Uterus (tissue), 4 donors: ENCODE results near the gene CES4A. TPM values are rescaled to one million over a fixed set of nuclear protein-coding genes. Genes with fewer than 3 reads are reported as not detected.

Experiments used
- DNase-seq, 2 donors: peaks; one replicate each; pipeline ENCODE4 v3.0.0-alpha.2; 2019 to 2020
- H3K27ac ChIP-seq, 2 donors: fragments of 200-600 bp; sonication (generic); 1 replicate in 1 of 2; 2 replicates in 1 of 2; pipeline ENCODE4 v1.5.1; 2016 to 2018
- H3K27me3 ChIP-seq, 2 donors: fragments of 200-600 bp; sonication (generic); one replicate each; pipeline ENCODE4 v1.5.1; 2018 to 2019; ENCODE audit warnings: control low read depth in 1 of 2
- H3K36me3 ChIP-seq, 2 donors: fragments of 200-600 bp; sonication (generic); one replicate each; pipeline ENCODE4 v1.5.1; 2019; ENCODE audit warnings: control low read depth in 1 of 2
- H3K4me1 ChIP-seq, 2 donors: fragments of 200-600 bp; sonication (generic); one replicate each; pipeline ENCODE4 v1.5.1; 2018 to 2019; ENCODE audit warnings: control low read depth in 1 of 2
- H3K4me3 ChIP-seq, 2 donors: fragments of 200-600 bp; sonication (generic); 1 replicate in 1 of 2; 2 replicates in 1 of 2; pipeline ENCODE4 v1.5.1; 2018 to 2019; ENCODE audit warnings: mild to moderate bottlenecking in 1 of 2
- H3K9me3 ChIP-seq, 2 donors: fragments of 200-600 bp; sonication (generic); one replicate each; pipeline ENCODE4 v1.5.1; 2019; ENCODE audit warnings: control low read depth in 1 of 2
- CTCF ChIP-seq, 4 experiments: fragments of 200-600 bp in 2 of 4; fragments of 450-650 bp in 2 of 4; sonication (generic) in 2 of 4; IDR thresholded peaks; one replicate each; pipeline ENCODE4 v1.5.1; 2016 to 2019; ENCODE audit warnings: antibody characterized with exemption in 4 of 4, mild to moderate bottlenecking in 2 of 4, moderate library complexity in 1 of 4
- POLR2A ChIP-seq, 2 donors: fragments of 450-650 bp; IDR thresholded peaks; one replicate each; pipeline ENCODE4 v1.6.1; 2016; ENCODE audit warnings: antibody characterized with exemption in 2 of 2, mild to moderate bottlenecking in 1 of 2, moderate library complexity in 1 of 2
- intact Hi-C: fragments of 100-400 bp; cut with DNase I; formaldehyde crosslinking; loops from one replicate; pipeline ENCODE4 v1.15.1; 2023; ENCODE audit warnings: low total_unique reads
- total RNA-seq, 4 donors: library from RNA; depleted of rRNA in 3 of 4; stranded (reverse); fragments of >200 nt in 3 of 4; gene quantifications; one replicate each; pipeline versions ENCODE4 v1.1.0 to v1.2.4, GENCODE V29; 2014 to 2023
- donor health status: DM: yes; HTN: yes; CAD: no.

The CES4A gene
- total RNA-seq, 4 donors from 2014 or later, result 0.29 to 9.6 (median 5.4) TPM

GRCh38 chr16:66958857-66959703, 29.3 kb upstream of the CES4A start:
- H3K27ac ChIP-seq, result no peak overlapping the region
- TF ChIP-seq CTCF (IDR thresholded peaks at IDR 0.05), result no peak
- TF ChIP-seq POLR2A (IDR thresholded peaks at IDR 0.05), result no peak
- H3K4me1 ChIP-seq, result no peaks in the 10 kb centered on the region
- no peak for DNase-seq
- no peak overlapping the region for H3K4me3 ChIP-seq
- no peaks in the 10 kb centered on the region for H3K36me3 ChIP-seq
- no peaks in the 10 kb centered on the region for H3K9me3 ChIP-seq
- intact Hi-C loops, result no loop called here
- H3K27me3 ChIP-seq, result no peaks in the 10 kb centered on the region

- H3K27me3 ChIP-seq, result no peaks in the 10 kb centered on the region
- intact Hi-C loops, result no loop called here
- H3K9me3 ChIP-seq, result no peaks in the 10 kb centered on the region
- TF ChIP-seq POLR2A (IDR thresholded peaks at IDR 0.05) (no peak), CTCF (IDR thresholded peaks at IDR 0.05) (no peak)
- no peaks in the 10 kb centered on the region for H3K4me1 ChIP-seq
- DNase-seq, result no peak
- no peak overlapping the region for H3K4me3 ChIP-seq
- H3K27ac ChIP-seq, result no peak overlapping the region
- H3K36me3 ChIP-seq, result no peaks in the 10 kb centered on the region
Observed at GRCh38 chr16:66959704-66960161, 28.7 kb upstream of the CES4A start.

GRCh38 chr16:66960270-66960669, 28.1 kb upstream of the CES4A start:
- H3K27me3 ChIP-seq, result no peaks in the 10 kb centered on the region
- H3K4me3 ChIP-seq, result no peak overlapping the region
- H3K27ac ChIP-seq, result no peak overlapping the region
- TF ChIP-seq CTCF (IDR thresholded peaks at IDR 0.05), result no peak
- no peak for TF ChIP-seq POLR2A (IDR thresholded peaks at IDR 0.05)
- DNase-seq, result no peak
- H3K36me3 ChIP-seq, result no peaks in the 10 kb centered on the region
- intact Hi-C loops, result no loop called here
- no peaks in the 10 kb centered on the region for H3K9me3 ChIP-seq
- H3K4me1 ChIP-seq, result no peaks in the 10 kb centered on the region

- H3K9me3 ChIP-seq, result no peaks in the 10 kb centered on the region
- intact Hi-C loops, result no loop called here
- H3K36me3 ChIP-seq, result no peaks in the 10 kb centered on the region
- no peak for DNase-seq
- no peak within 1 kb of the TSS for H3K27ac ChIP-seq
- no peaks in the 10 kb centered on the region for H3K4me1 ChIP-seq
- TF ChIP-seq POLR2A (IDR thresholded peaks at IDR 0.05) (no peak), CTCF (IDR thresholded peaks at IDR 0.05) (peak in 2 of 4 experiments; percentile 32 to 34)
- H3K27me3 ChIP-seq, result no peaks in the 10 kb centered on the region
- no peak within 1 kb of the TSS for H3K4me3 ChIP-seq
Observed at GRCh38 chr16:66961065-66961744, 27.2 kb upstream of the CES4A start, which contains the start of gene CES3. CES3 (plus strand) TSS chr16:66961266; CDS start chr16:66961308, 42 bp downstream.

GRCh38 chr16:66961914-66962313, 26.5 kb upstream of the CES4A start:
- no peak for DNase-seq
- intact Hi-C loops, result no loop called here
- no peak overlapping the region for H3K27ac ChIP-seq

More at GRCh38 chr16:66961914-66962313, 26.5 kb upstream of the CES4A start:
- Histone ChIP-seq H3K4me3 (no peak overlapping the region), H3K27me3 (no peaks in the 10 kb centered on the region), H3K36me3 (no peaks in the 10 kb centered on the region), H3K9me3 (no peaks in the 10 kb centered on the region), H3K4me1 (no peaks in the 10 kb centered on the region)
- TF ChIP-seq POLR2A (IDR thresholded peaks at IDR 0.05), result no peak
- no peak for TF ChIP-seq CTCF (IDR thresholded peaks at IDR 0.05)
